Keratinocyte (primary cell): ENCODE data around the gene NR3C2. TPM values are rescaled to one million over a fixed set of nuclear protein-coding genes. Genes with fewer than 3 reads are reported as not detected.

ENCODE experiments used
- DNase-seq: peaks from one replicate; pipeline ENCODE4 v3.0.0-alpha.2; 2011; ENCODE audit warnings: low read depth, missing footprints, low spot score
- FAIRE-seq: peaks from 2 replicates; lab custom pipeline; 2011; peaks lifted over from hg19 to GRCh38; lab: Jason Lieb, UNC
- H2AFZ ChIP-seq: 2 replicates; pipeline ENCODE4 v1.6.0; 2012; ENCODE audit warnings: low read length, control low read depth, inconsistent platforms; ENCODE audit not compliant: control insufficient read depth
- H3K27ac ChIP-seq: 2 replicates; pipeline ENCODE4 v1.5.1; 2011; ENCODE audit warnings: low read length; ENCODE audit not compliant: control insufficient read depth, insufficient read depth
- H3K27me3 ChIP-seq: 3 replicates; pipeline ENCODE4 v1.6.0; 2011; ENCODE audit warnings: low read length; ENCODE audit not compliant: control insufficient read depth, insufficient read depth; ENCODE audit errors: extremely low read depth
- H3K36me3 ChIP-seq, 2 experiments: 2 replicates in 1 of 2; 3 replicates in 1 of 2; pipeline ENCODE4 v1.5.1; 2011; ENCODE audit warnings: low read length in 2 of 2, mild to moderate bottlenecking in 1 of 2; ENCODE audit not compliant: control insufficient read depth in 2 of 2, insufficient read depth in 2 of 2; ENCODE audit errors: extremely low read depth in 1 of 2
- H3K4me1 ChIP-seq: 3 replicates; pipeline ENCODE4 v1.5.1; 2011; ENCODE audit warnings: low read length; ENCODE audit not compliant: control insufficient read depth, insufficient read depth; ENCODE audit errors: extremely low read depth
- H3K4me2 ChIP-seq: 3 replicates; pipeline ENCODE4 v1.6.0; 2011; ENCODE audit warnings: low read depth, low read length; ENCODE audit not compliant: control insufficient read depth, insufficient read depth; ENCODE audit errors: extremely low read depth
- H3K4me3 ChIP-seq, 3 experiments: fragments of 200-600 bp in 1 of 3; sonication (generic) in 1 of 3; 2 replicates in 2 of 3; 3 replicates in 1 of 3; pipeline ENCODE4 v1.5.1; 2011 to 2016; ENCODE audit warnings: low read length in 3 of 3, mild to moderate bottlenecking in 3 of 3, control low read depth in 2 of 3, inconsistent platforms in 1 of 3, low read depth in 1 of 3, mixed read lengths in 1 of 3, mixed run types in 1 of 3, moderate library complexity in 1 of 3; ENCODE audit not compliant: control insufficient read depth in 2 of 3, insufficient read depth in 2 of 3; ENCODE audit errors: extremely low read depth in 1 of 3
- H3K79me2 ChIP-seq: 2 replicates; pipeline ENCODE4 v1.6.0; 2012; ENCODE audit warnings: low read length; ENCODE audit not compliant: control insufficient read depth, insufficient read depth
- H3K9ac ChIP-seq: 3 replicates; pipeline ENCODE4 v1.6.0; 2011; ENCODE audit warnings: low read length; ENCODE audit not compliant: control insufficient read depth, insufficient read depth; ENCODE audit errors: extremely low read depth
- H3K9me1 ChIP-seq: 3 replicates; pipeline ENCODE4 v1.6.0; 2011; ENCODE audit warnings: low read length; ENCODE audit not compliant: control insufficient read depth, insufficient read depth; ENCODE audit errors: extremely low read depth
- H3K9me3 ChIP-seq: 2 replicates; pipeline ENCODE4 v1.5.1; 2012; ENCODE audit warnings: low read depth, low read length; ENCODE audit not compliant: control insufficient read depth
- H4K20me1 ChIP-seq: 3 replicates; pipeline ENCODE4 v1.6.0; 2011; ENCODE audit warnings: low read length; ENCODE audit not compliant: control insufficient read depth, insufficient read depth; ENCODE audit errors: extremely low read depth
- CTCF ChIP-seq, 3 experiments: IDR thresholded peaks in 1 of 3; conservative IDR thresholded peaks in 1 of 3; optimal IDR thresholded peaks in 1 of 3; 2 replicates in 2 of 3; 3 replicates in 1 of 3; pipeline versions ENCODE3 to v1.5.1; 2011; ENCODE audit warnings: low read length in 3 of 3, mild to moderate bottlenecking in 3 of 3, moderate library complexity in 2 of 3, control low read depth in 1 of 3, inconsistent platforms in 1 of 3; ENCODE audit not compliant: insufficient read depth in 2 of 3; ENCODE audit errors: extremely low read depth in 1 of 3
- EZH2 ChIP-seq: IDR thresholded peaks from one replicate; pipeline ENCODE4 v1.6.1; 2012; ENCODE audit warnings: inconsistent platforms, mild to moderate bottlenecking, low read length, moderate library complexity
- dilution Hi-C: fragments of 300-500 bp; cut with MboI; formaldehyde crosslinking; loops from one replicate; pipeline ENCODE4 v1.7.0; 2020; ENCODE audit warnings: low sequenced_read_pairs; ENCODE audit not compliant: extremely low pct_ligation_motif_present
- polyA plus RNA-seq, 5 experiments: library from polyadenylated mRNA; depleted of rRNA in 3 of 5; stranded (reverse) in 3 of 5; stranded (forward) in 1 of 5; unstranded in 1 of 5; fragments of >200 nt; gene quantifications; 1 replicate in 1 of 5; 2 replicates in 3 of 5; 3 replicates in 1 of 5; pipeline versions ENCODE4 v1.2.1 to v1.2.3, GENCODE V29; 2011 to 2012; ENCODE audit warnings: missing spikeins in 2 of 5, low read depth in 1 of 5, low replicate concordance in 1 of 5

Gene NR3C2
- polyA plus RNA-seq, 1 donor (not counting 4 experiments of a cell fraction or from before 2014, with no cell fraction given): 1.5 TPM

GRCh38 chr4:148207068-148207467, 235.1 kb downstream of the NR3C2 start:
- DNase-seq (no peak), FAIRE-seq (peak; percentile 46)
- dilution Hi-C loops: no loop called here
- no peaks in the 10 kb centered on the region for H3K27me3 ChIP-seq
- no peaks in the 10 kb centered on the region for H3K36me3 ChIP-seq
- TF ChIP-seq CTCF (optimal IDR thresholded peaks at IDR 0.05 in 1 of 3, IDR thresholded peaks at IDR 0.05 in 1 of 3, conservative IDR thresholded peaks at IDR 0.05 in 1 of 3; ENCODE audit: extremely low read depth in 1 of 3, insufficient read depth in 2 of 3, low read length in 3 of 3) (no peak), EZH2 (no peak)
- H3K4me2 ChIP-seq: no peak overlapping the region
- H2AFZ ChIP-seq: no peak overlapping the region
- H3K9me1 ChIP-seq: no peaks in the 10 kb centered on the region
- H4K20me1 ChIP-seq: no peaks in the 10 kb centered on the region
- no peaks in the 10 kb centered on the region for H3K4me1 ChIP-seq
- H3K9ac ChIP-seq: no peak overlapping the region
- H3K4me3 ChIP-seq: no peak overlapping the region
- H3K27ac ChIP-seq: no peak overlapping the region
- no peaks in the 10 kb centered on the region for H3K9me3 ChIP-seq
- H3K79me2 ChIP-seq: no peaks in the 10 kb centered on the region

- H3K9me3 ChIP-seq: no peaks in the 10 kb centered on the region
- dilution Hi-C loops: no loop called here
- H3K9me1 ChIP-seq: no peaks in the 10 kb centered on the region
- no peaks in the 10 kb centered on the region for H3K36me3 ChIP-seq
- no peaks in the 10 kb centered on the region for H3K79me2 ChIP-seq
- H3K4me3 ChIP-seq: no peak overlapping the region
- no peaks in the 10 kb centered on the region for H3K4me1 ChIP-seq
- FAIRE-seq: no peak
- TF ChIP-seq EZH2: no peak
- no peak for TF ChIP-seq CTCF (optimal IDR thresholded peaks at IDR 0.05 in 1 of 3, IDR thresholded peaks at IDR 0.05 in 1 of 3, conservative IDR thresholded peaks at IDR 0.05 in 1 of 3; ENCODE audit: extremely low read depth in 1 of 3, insufficient read depth in 2 of 3, low read length in 3 of 3)
- no peak overlapping the region for H3K27ac ChIP-seq
- no peak overlapping the region for H3K9ac ChIP-seq
- H3K27me3 ChIP-seq: no peaks in the 10 kb centered on the region
- H3K4me2 ChIP-seq: no peak overlapping the region
- no peak for DNase-seq
- H2AFZ ChIP-seq: no peak overlapping the region
- no peaks in the 10 kb centered on the region for H4K20me1 ChIP-seq
These were observed 236.7 kb downstream of the NR3C2 start for GRCh38 chr4:148205476-148205875.
